ENCODE measurements around the gene RSBN1. TPM values are rescaled to one million over a fixed set of nuclear protein-coding genes. Genes with fewer than 3 reads are reported as not detected.

Gene RSBN1
- total and polyA plus RNA-seq, 10 of the 15 experiments (the other 5 are each of a cell fraction or from before 2014, with no cell fraction given) = 2.9 to 26.8 (median 11.5) TPM

DNA sequence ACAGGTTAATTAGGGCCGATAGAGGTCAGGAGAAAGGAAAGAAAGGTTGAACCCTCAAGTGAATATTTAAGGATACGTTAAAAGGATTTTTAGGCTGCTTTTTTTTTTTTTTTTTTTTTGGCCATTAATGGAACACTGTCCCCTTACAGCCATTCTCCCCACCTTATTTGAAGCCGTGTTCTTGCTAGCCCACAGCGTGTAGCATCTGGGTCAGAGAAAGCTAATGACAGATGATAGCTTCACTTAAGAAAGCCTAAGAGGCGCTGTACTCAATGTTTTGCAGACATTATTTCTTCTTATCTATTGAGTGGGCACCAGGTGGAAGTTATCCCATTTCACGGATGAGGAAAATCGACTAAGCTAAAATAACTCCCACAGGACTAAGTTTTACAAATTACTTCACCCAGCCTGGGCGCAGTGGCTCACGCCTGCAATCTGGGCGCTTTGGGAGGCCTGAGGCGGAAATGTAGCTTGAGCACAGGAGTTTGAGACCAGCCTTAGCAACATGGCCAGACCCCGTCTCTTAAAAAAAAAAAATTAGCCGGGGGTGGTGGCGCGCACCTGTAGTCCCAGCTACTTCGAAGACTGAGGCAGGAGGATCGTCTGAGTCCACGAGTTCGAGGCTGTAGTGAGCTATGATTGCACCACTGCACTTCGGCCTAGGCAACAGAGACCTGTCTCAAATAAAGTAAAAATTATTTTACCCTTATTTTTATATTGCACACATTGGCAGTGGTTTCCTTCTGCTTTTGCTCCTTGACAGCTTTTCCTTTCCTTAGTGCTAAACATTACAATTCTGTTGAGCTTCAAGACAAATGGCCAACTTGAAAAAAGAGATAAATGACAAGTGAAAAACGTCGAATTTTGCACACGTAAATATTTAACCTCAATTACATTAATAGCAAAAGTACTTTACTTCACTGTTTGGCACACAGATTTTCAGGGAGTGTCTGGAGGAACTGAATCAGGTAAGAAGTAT, 51.9 kb downstream of the RSBN1 start:
- WGBS (ENCODE audit: insufficient coverage, insufficient replicate concordance, low lambda C conversion rate, missing lambda C conversion rate) = 86% methylated on average over 22 of the region's 23 CpGs
- POLR2A ChIA-PET = interaction anchor here (0.6 to 3.9 kb wide), 21 partner anchors 9 to 1105 kb away, joined by 3 to 36 read pairs (median 4); partner anchors contain the start of gene RSBN1
- Histone ChIP-seq H3K27me3 (replicated peaks in 1 of 2; ENCODE audit: control insufficient read depth in 2 of 2, insufficient read depth in 2 of 2, low read length in 1 of 2) (no peaks in the 10 kb centered on the region), H3K4me3 (peak overlapping the region; percentile 85), H3K27ac (ENCODE audit: control insufficient read depth, insufficient read depth) (peak overlapping the region; percentile 94), H3K79me2 (ENCODE audit: control insufficient read depth, insufficient read depth, low read length) (peaks cover 25% of the 10 kb centered on the region), H3K4me2 (ENCODE audit: control insufficient read depth, insufficient read depth) (peak overlapping the region; percentile 70), H3K36me3 (ENCODE audit: control insufficient read depth in 2 of 2, insufficient read depth in 2 of 2, low read length in 1 of 2) (peaks cover 0 to 3% of the 10 kb centered on the region in 2 experiments; a peak in 3 of 4 replicates), H3K9ac (ENCODE audit: control insufficient read depth, insufficient read depth, low read length) (peak overlapping the region; percentile 93), H2AFZ (ENCODE audit: control insufficient read depth, low read depth, low read length) (peak overlapping the region; percentile 93), H3K9me3 (replicated peaks; ENCODE audit: control insufficient read depth, insufficient read depth, low read length) (no peaks in the 10 kb centered on the region), H3K4me1 (ENCODE audit: control insufficient read depth, insufficient read depth, low read length) (no peaks in the 10 kb centered on the region; the same call in 1 of the 2 replicates), H4K20me1 (ENCODE audit: control insufficient read depth, insufficient read depth) (no peaks in the 10 kb centered on the region)
- no peak for ATAC-seq
- CTCF ChIA-PET = interaction anchor here (0.6 to 2.8 kb wide), 17 partner anchors 8 to 1160 kb away, joined by 3 to 20 read pairs (median 4); partner anchors contain the start of genes HIPK1 and RSBN1
- DNase-seq (ENCODE audit: low read depth, low spot score) = no peak
- in situ Hi-C loops (cut with MboI) = no loop called here
- intact Hi-C loops (cut with micrococcal nuclease; ENCODE audit: unreplicated experiment) = no loop called here
- BruUV-seq (replicated peaks) = no TSS peak
- RAD21 ChIA-PET (ENCODE audit: unreplicated experiment) = interaction anchor here (0.6 to 5.2 kb wide), 19 partner anchors 8 to 646 kb away, joined by 3 to 55 read pairs (median 5); partner anchors contain the start of genes AP4B1, HIPK1 and RSBN1
- SMC1A ChIA-PET (ENCODE audit: uncharacterized antibody, unreplicated experiment) = interaction anchor here (0.8 to 5.5 kb wide), 18 partner anchors 9 to 169 kb away, joined by 3 to 66 read pairs (median 6); partner anchors contain the start of genes AP4B1, HIPK1 and RSBN1
- FAIRE-seq = no peak
- TF ChIP-seq BCL11A (IDR thresholded peaks at IDR 0.05; ENCODE audit: low read depth, low read length) (no peak), TARDBP (IDR thresholded peaks at IDR 0.05; ENCODE audit: borderline replicate concordance) (no peak), MTA2 (IDR thresholded peaks at IDR 0.05; ENCODE audit: low read depth) (no peak), IKZF2 (IDR thresholded peaks at IDR 0.05) (no peak), NR2F1 (conservative IDR thresholded peaks at IDR 0.05) (no peak)
- TF ChIP-seq, protein P1, sequence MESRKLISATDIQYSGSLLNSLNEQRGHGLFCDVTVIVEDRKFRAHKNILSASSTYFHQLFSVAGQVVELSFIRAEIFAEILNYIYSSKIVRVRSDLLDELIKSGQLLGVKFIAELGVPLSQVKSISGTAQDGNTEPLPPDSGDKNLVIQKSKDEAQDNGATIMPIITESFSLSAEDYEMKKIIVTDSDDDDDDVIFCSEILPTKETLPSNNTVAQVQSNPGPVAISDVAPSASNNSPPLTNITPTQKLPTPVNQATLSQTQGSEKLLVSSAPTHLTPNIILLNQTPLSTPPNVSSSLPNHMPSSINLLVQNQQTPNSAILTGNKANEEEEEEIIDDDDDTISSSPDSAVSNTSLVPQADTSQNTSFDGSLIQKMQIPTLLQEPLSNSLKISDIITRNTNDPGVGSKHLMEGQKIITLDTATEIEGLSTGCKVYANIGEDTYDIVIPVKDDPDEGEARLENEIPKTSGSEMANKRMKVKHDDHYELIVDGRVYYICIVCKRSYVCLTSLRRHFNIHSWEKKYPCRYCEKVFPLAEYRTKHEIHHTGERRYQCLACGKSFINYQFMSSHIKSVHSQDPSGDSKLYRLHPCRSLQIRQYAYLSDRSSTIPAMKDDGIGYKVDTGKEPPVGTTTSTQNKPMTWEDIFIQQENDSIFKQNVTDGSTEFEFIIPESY (IDR thresholded peaks at IDR 0.05) = 0 out of 2 replicates have a peak, but pooled peaks have one; percentile 14

Measured in GM12878 (cell line).